ENCODE results near the gene TWF2.

- TF ChIP-seq EP300 (IDR thresholded peaks at IDR 0.05) (peak in 1 of 4 donors; percentile 15), POLR2A (IDR thresholded peaks at IDR 0.05) (no peak), CTCF (IDR thresholded peaks at IDR 0.05) (no peak)
Measured at GRCh38 chr3:52268036-52268435, 29.1 kb upstream of the TWF2 start.

Data from upper lobe of left lung (tissue), 4 donors.